ENCODE results near the gene ACTMAP. TPM values are rescaled to one million over a fixed set of nuclear protein-coding genes. Genes with fewer than 3 reads are reported as not detected.
"Not testable (repeated sequence)": the region's sequence is repeated elsewhere in the genome, so short reads cannot be mapped to it uniquely, and the experiment has no call there.

Gene ACTMAP
- total RNA-seq, 1 donor from 2014 or later, result 24.6 TPM

DNA sequence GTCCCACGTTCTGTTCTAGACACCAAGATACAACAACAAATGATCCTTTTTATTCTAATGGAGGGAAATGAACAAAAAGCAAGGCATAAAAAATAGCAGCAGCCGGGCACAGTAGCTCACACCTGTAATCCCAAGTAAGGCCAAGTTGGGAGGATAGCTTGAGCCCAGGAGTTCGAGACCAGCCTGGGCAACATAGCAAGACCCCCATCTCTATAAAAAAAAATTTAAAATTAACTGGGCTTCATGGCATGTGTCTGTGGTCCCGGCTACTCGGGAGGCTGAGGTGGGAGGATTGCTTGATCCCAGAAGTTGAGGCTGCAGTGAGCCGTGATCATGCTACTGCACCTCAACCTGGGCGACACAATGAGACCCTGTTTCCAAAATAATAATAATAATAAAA, 26.1 kb upstream of the ACTMAP start:
- peaks cover 4% of the 10 kb centered on the region for H3K36me3 Mint-ChIP-seq (ENCODE audit: low read depth, unreplicated experiment)
- peaks cover 4% of the 10 kb centered on the region for H3K27me3 Mint-ChIP-seq (ENCODE audit: unreplicated experiment)
- peak overlapping the region; percentile 76 for H3K27ac Mint-ChIP-seq (ENCODE audit: unreplicated experiment)
- H3K9me3 Mint-ChIP-seq (ENCODE audit: unreplicated experiment), result no peaks in the 10 kb centered on the region
- peak overlapping the region; percentile 7 for H3K4me3 Mint-ChIP-seq (ENCODE audit: unreplicated experiment)
- TF ChIP-seq, protein P1, sequence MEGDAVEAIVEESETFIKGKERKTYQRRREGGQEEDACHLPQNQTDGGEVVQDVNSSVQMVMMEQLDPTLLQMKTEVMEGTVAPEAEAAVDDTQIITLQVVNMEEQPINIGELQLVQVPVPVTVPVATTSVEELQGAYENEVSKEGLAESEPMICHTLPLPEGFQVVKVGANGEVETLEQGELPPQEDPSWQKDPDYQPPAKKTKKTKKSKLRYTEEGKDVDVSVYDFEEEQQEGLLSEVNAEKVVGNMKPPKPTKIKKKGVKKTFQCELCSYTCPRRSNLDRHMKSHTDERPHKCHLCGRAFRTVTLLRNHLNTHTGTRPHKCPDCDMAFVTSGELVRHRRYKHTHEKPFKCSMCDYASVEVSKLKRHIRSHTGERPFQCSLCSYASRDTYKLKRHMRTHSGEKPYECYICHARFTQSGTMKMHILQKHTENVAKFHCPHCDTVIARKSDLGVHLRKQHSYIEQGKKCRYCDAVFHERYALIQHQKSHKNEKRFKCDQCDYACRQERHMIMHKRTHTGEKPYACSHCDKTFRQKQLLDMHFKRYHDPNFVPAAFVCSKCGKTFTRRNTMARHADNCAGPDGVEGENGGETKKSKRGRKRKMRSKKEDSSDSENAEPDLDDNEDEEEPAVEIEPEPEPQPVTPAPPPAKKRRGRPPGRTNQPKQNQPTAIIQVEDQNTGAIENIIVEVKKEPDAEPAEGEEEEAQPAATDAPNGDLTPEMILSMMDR (IDR thresholded peaks at IDR 0.05; ENCODE audit: unreplicated experiment), result no peak
- DNase-seq (ENCODE audit: low spot score), result no peak
- H3K4me1 Mint-ChIP-seq (ENCODE audit: unreplicated experiment), result peaks cover 19% of the 10 kb centered on the region

DNA sequence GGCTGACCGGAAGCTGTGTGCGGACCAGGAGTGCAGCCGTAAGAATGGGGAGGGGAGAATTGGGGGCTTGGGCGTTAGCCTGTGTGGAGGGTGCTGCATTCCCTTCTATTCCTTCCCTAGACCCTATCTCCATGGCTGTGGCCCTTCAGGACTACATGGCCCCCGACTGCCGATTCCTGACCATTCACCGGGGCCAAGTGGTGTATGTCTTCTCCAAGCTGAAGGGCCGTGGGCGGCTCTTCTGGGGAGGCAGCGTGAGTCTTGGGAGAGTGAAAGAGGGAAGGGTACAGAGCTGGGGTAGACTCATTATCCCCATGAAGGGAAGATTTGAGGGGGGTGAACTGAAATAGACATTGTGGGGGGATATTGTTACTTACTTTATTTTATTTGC, 25.4 kb upstream of the ACTMAP start:
- no peak overlapping the region for H3K27ac Mint-ChIP-seq (ENCODE audit: unreplicated experiment)
- peak overlapping the region; percentile 65 for H3K4me3 Mint-ChIP-seq (ENCODE audit: unreplicated experiment)
- H3K9me3 Mint-ChIP-seq (ENCODE audit: unreplicated experiment), result no peaks in the 10 kb centered on the region

DNA sequence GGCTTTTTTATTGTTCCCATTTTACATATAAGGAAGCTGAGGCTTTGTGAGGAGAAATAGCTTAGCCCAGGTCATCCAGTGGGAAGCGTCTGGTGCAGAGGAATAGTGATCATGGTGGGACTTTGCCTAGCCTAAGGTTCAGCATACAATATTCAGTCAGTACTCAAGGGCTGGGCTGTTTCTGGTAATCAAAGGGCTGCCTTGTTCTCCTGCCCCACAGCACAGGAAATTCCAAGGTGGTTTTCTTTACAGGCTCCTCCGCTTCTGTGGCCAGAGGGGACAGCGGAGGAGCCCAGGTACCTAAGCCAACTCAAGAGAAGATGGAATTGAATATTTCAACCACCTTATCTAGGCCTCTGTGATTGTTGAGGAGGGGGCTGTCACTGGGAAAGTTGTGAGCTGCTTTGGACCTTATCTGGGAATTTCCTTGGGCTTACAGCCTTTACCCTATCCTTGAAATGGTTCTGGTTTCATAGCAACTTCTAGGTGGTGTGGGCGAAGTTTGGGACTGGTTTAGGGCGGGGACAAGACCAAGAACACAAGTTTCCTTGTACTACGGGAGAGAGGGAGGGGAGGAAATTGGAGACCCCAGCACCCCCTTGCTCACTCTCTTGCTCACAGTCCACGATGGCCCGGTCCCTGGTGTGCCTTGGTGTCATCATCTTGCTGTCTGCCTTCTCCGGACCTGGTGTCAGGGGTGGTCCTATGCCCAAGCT, 24.8 kb upstream of the ACTMAP start, which contains the start of gene MIA:
Gene MIA (plus strand): TSS at position 606 of the 716 bp plus-strand sequence. CDS start 22 bp downstream, at position 628.
- H3K27me3 Mint-ChIP-seq (ENCODE audit: unreplicated experiment), result peaks cover 3% of the 10 kb centered on the region
- DNase-seq (ENCODE audit: low spot score), result no peak
- H3K4me1 Mint-ChIP-seq (ENCODE audit: unreplicated experiment), result peaks cover 16% of the 10 kb centered on the region
- no peaks in the 10 kb centered on the region for H3K9me3 Mint-ChIP-seq (ENCODE audit: unreplicated experiment)
- H3K4me3 Mint-ChIP-seq (ENCODE audit: unreplicated experiment), result peak within 1 kb of the TSS; percentile 65
- H3K36me3 Mint-ChIP-seq (ENCODE audit: low read depth, unreplicated experiment), result peaks cover 15% of the 10 kb centered on the region
- no peak within 1 kb of the TSS for H3K27ac Mint-ChIP-seq (ENCODE audit: unreplicated experiment)
- TF ChIP-seq, protein P1 (IDR thresholded peaks at IDR 0.05; ENCODE audit: unreplicated experiment), result no peak

More for the DNA sequence above, 25.4 kb upstream of the ACTMAP start:
- TF ChIP-seq, protein P1 (IDR thresholded peaks at IDR 0.05; ENCODE audit: unreplicated experiment), result no peak
- no peak for DNase-seq (ENCODE audit: low spot score)
- H3K36me3 Mint-ChIP-seq (ENCODE audit: low read depth, unreplicated experiment), result peaks cover 11% of the 10 kb centered on the region
- H3K27me3 Mint-ChIP-seq (ENCODE audit: unreplicated experiment), result peaks cover 3% of the 10 kb centered on the region
- H3K4me1 Mint-ChIP-seq (ENCODE audit: unreplicated experiment), result peaks cover 19% of the 10 kb centered on the region

DNA sequence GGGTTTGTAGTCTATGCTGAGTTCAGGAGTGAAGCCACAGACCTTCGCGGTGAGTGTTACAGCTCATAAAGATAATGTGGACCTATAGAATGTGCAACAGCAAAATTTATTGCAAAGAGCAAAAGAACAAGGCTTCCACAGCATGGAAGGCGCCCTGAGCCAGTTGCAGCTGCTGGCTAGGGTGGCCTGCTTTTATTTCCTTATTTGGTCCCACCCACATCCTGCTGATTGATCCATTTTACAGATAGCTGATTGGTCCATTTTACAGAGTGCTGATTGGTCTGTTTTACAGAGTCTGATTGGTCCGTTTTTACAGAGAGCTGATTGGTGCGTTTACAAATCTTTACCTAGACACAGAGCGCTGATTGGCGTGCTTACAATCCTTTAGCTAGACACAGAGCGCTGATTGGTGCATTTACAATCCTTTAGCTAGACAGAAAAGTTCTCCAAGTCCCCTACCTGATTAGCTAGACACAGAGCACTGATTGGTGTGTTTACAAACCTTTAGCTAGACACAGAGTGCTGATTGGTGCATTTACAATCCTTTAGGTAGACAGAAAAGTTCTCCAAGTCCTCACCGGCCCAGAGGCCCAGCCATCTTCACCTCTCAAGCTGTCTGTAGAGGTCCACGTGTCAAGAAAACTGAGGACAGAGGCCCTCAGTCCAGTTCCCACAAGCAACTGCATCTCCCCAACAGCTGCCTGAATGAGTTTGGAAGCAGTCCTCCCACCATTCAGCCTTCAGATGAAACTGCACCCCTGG, 21.0 kb upstream of the ACTMAP start:
- not testable (repeated sequence) for H3K9me3 Mint-ChIP-seq (ENCODE audit: unreplicated experiment); H3K4me1 Mint-ChIP-seq (ENCODE audit: unreplicated experiment); H3K27me3 Mint-ChIP-seq (ENCODE audit: unreplicated experiment); DNase-seq (ENCODE audit: low spot score)
- Mint-ChIP-seq H3K27ac (ENCODE audit: unreplicated experiment) (peak overlapping the region; percentile 54), H3K4me3 (ENCODE audit: unreplicated experiment) (peak overlapping the region; percentile 66), H3K36me3 (ENCODE audit: low read depth, unreplicated experiment) (peaks cover 15% of the 10 kb centered on the region)

DNA sequence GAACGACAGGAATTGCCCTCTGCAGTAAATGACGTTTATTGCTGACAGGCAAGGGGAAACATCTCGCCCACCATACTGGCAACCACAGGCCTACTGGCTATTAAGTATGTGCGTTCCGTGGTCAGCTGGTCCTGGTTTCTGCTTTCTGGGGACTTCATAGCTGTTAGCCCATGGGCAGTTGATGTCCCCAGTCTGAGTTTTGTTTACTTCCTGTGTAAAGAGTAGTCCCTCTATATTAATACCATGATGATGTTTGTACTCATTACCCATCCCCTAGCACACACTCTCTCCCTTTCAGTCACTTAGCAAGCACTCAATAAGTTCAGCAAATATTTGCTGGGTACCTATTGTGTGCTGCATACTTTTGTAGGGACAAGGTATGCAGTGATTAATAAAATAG, 18.6 kb upstream of the ACTMAP start:
- H3K27me3 Mint-ChIP-seq (ENCODE audit: unreplicated experiment), result peaks cover 5% of the 10 kb centered on the region
- TF ChIP-seq, protein P1 (IDR thresholded peaks at IDR 0.05; ENCODE audit: unreplicated experiment), result no peak
- peaks cover 33% of the 10 kb centered on the region for H3K36me3 Mint-ChIP-seq (ENCODE audit: low read depth, unreplicated experiment)
- no peak overlapping the region for H3K27ac Mint-ChIP-seq (ENCODE audit: unreplicated experiment)
- peaks cover 17% of the 10 kb centered on the region for H3K4me1 Mint-ChIP-seq (ENCODE audit: unreplicated experiment)
- DNase-seq (ENCODE audit: low spot score), result no peak
- no peaks in the 10 kb centered on the region for H3K9me3 Mint-ChIP-seq (ENCODE audit: unreplicated experiment)
- no peak overlapping the region for H3K4me3 Mint-ChIP-seq (ENCODE audit: unreplicated experiment)

DNA sequence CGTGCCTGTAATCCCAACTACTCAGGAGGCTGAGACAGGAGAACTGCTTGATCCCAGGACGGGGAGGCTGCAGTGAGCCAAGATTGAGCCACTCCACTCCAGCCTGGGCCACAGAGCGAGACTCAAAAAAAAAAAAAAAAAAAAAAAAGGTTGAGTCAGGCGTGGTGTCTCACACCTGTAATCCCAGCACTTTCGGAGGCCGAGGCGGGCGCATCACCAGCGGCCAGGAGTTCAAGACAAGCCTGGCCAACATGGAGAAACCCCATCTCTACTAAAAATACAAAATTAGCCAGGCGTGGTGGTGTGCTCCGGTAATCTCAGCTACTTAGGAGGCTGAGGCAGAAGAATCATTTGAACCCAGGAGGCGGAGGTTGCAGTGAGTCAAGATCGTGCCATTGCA, 16.1 kb upstream of the ACTMAP start:
- H3K9me3 Mint-ChIP-seq (ENCODE audit: unreplicated experiment); H3K27ac Mint-ChIP-seq (ENCODE audit: unreplicated experiment); DNase-seq (ENCODE audit: low spot score); H3K4me3 Mint-ChIP-seq (ENCODE audit: unreplicated experiment): not testable (repeated sequence)
- Mint-ChIP-seq H3K36me3 (ENCODE audit: low read depth, unreplicated experiment) (peaks cover 43% of the 10 kb centered on the region), H3K27me3 (ENCODE audit: unreplicated experiment) (peaks cover 15% of the 10 kb centered on the region), H3K4me1 (ENCODE audit: unreplicated experiment) (peaks cover 30% of the 10 kb centered on the region)

Measured in endothelial cell (in vitro differentiated cells).